H1 (cell line): Measurements from ENCODE around the gene RALGAPA1. TPM values are rescaled to one million over a fixed set of nuclear protein-coding genes. Genes with fewer than 3 reads are reported as not detected.
"Not testable (repeated sequence)": the region's sequence is repeated elsewhere in the genome, so short reads cannot be mapped to it uniquely, and the experiment has no call there.

Experiments
- CTCF ChIA-PET: fragments of 300-600 bp; sonication (Branson Sonifier 250); formaldehyde crosslinking; loops from one replicate; lab custom pipeline; 2021; ENCODE audit not compliant: partially characterized antibody; lab: Charles Lee
- POLR2A ChIA-PET: fragments of 300-600 bp; sonication (Branson Sonifier 250); formaldehyde crosslinking; loops from one replicate; lab custom pipeline; 2021; ENCODE audit warnings: inconsistent platforms; ENCODE audit not compliant: partially characterized antibody; lab: Charles Lee
- DNase-seq, 2 experiments: peaks; one replicate each; pipeline versions ENCODE4 v3.0.0 to v3.0.0-alpha.2; 2010 to 2022; ENCODE audit warnings: low spot score in 2 of 2, low read depth in 1 of 2, mixed read lengths in 1 of 2
- FAIRE-seq: peaks from 2 replicates; lab custom pipeline; 2011; peaks lifted over from hg19 to GRCh38; lab: Jason Lieb, UNC
- H2AFZ ChIP-seq: 2 replicates; pipeline ENCODE4 v1.8.1; 2012; ENCODE audit warnings: low read length, inconsistent platforms
- H2AK5ac ChIP-seq: 2 replicates; pipeline ENCODE4 v1.6.1; 2013; ENCODE audit warnings: low read depth, low read length
- H2BK120ac ChIP-seq: replicated peaks from 2 replicates; pipeline ENCODE3; 2013; ENCODE audit warnings: low read depth, low read length, inconsistent platforms
- H2BK12ac ChIP-seq: 2 replicates; pipeline ENCODE4 v1.6.1; 2013; ENCODE audit warnings: low read depth, low read length
- H2BK15ac ChIP-seq: 2 replicates; pipeline ENCODE4 v1.6.1; 2013; ENCODE audit warnings: low read length
- H2BK20ac ChIP-seq: 2 replicates; pipeline ENCODE4 v1.6.1; 2013; ENCODE audit warnings: low read length
- H2BK5ac ChIP-seq: 2 replicates; pipeline ENCODE4 v1.6.1; 2013; ENCODE audit warnings: low read depth, low read length
- H3K14ac ChIP-seq: 2 replicates; pipeline ENCODE4 v1.6.1; 2013; ENCODE audit warnings: inconsistent platforms; ENCODE audit not compliant: insufficient read length
- H3K18ac ChIP-seq: 2 replicates; pipeline ENCODE4 v1.6.1; 2013; ENCODE audit warnings: low read length; ENCODE audit errors: extremely low read depth
- H3K23ac ChIP-seq: 2 replicates; pipeline ENCODE4 v1.6.1; 2013; ENCODE audit warnings: inconsistent platforms; ENCODE audit not compliant: insufficient read length
- H3K23me2 ChIP-seq: 2 replicates; pipeline ENCODE4 v1.6.1; 2013; ENCODE audit warnings: low read depth, low read length
- H3K27ac ChIP-seq: 2 replicates; pipeline ENCODE4 v1.6.1; 2011; ENCODE audit warnings: low read depth, low read length, inconsistent platforms
- H3K27me3 ChIP-seq, 4 experiments: replicated peaks in 1 of 4; 1 replicate in 1 of 4; 2 replicates in 3 of 4; pipeline versions ENCODE4 v1.6.1 to v1.8.1; 2011 to 2013; ENCODE audit warnings: low read length in 3 of 4, mild to moderate bottlenecking in 3 of 4, inconsistent platforms in 2 of 4, mixed read lengths in 2 of 4, moderate library complexity in 1 of 4; ENCODE audit not compliant: control insufficient read depth in 3 of 4, insufficient read depth in 3 of 4; ENCODE audit errors: extremely low read depth in 1 of 4
- H3K36me3 ChIP-seq, 4 experiments: 2 replicates each; pipeline versions ENCODE4 v1.6.1 to v1.8.1; 2011 to 2013; ENCODE audit warnings: mild to moderate bottlenecking in 4 of 4, low read length in 3 of 4, moderate library complexity in 2 of 4, control low read depth in 1 of 4, inconsistent platforms in 1 of 4; ENCODE audit not compliant: insufficient read depth in 4 of 4, control insufficient read depth in 2 of 4
- H3K4ac ChIP-seq: replicated peaks from 2 replicates; pipeline ENCODE3; 2013; ENCODE audit warnings: low read length, low read depth, mixed read lengths, inconsistent platforms; ENCODE audit not compliant: insufficient read length
- H3K4me1 ChIP-seq, 4 experiments: replicated peaks in 1 of 4; 1 replicate in 1 of 4; 2 replicates in 3 of 4; pipeline versions ENCODE4 v1.6.1 to v1.8.1; 2011 to 2013; ENCODE audit warnings: low read length in 3 of 4, inconsistent platforms in 2 of 4, mixed read lengths in 1 of 4; ENCODE audit not compliant: insufficient read depth in 4 of 4, control insufficient read depth in 3 of 4
- H3K4me2 ChIP-seq, 2 experiments: 2 replicates each; pipeline versions ENCODE4 v1.6.1 to v1.8.1; 2011 to 2013; ENCODE audit warnings: low read depth in 2 of 2, low read length in 2 of 2, control low read depth in 1 of 2, inconsistent platforms in 1 of 2, mild to moderate bottlenecking in 1 of 2; ENCODE audit not compliant: insufficient read depth in 1 of 2
- H3K4me3 ChIP-seq, 4 experiments: fragments of 200-600, 300-600 bp in 1 of 4; sonication (generic), shearing (Covaris generic), sonication (Bioruptor Twin) in 1 of 4; 2 replicates each; pipeline versions ENCODE4 v1.5.1 to v1.8.1; 2011 to 2016; ENCODE audit warnings: low read length in 4 of 4, low read depth in 3 of 4, control low read depth in 2 of 4, inconsistent platforms in 2 of 4, mild to moderate bottlenecking in 2 of 4, mixed read lengths in 1 of 4, moderate library complexity in 1 of 4; ENCODE audit not compliant: insufficient read depth in 2 of 4; ENCODE audit errors: extremely low read depth in 1 of 4
- H3K56ac ChIP-seq: replicated peaks from 2 replicates; pipeline ENCODE3; 2013; ENCODE audit warnings: low read depth, mild to moderate bottlenecking, mixed read lengths, low read length, inconsistent platforms; ENCODE audit not compliant: insufficient read length
- H3K79me1 ChIP-seq: 2 replicates; pipeline ENCODE4 v1.6.1; 2013; ENCODE audit warnings: low read depth, low read length, control low read depth
- H3K79me2 ChIP-seq, 2 experiments: 2 replicates each; pipeline versions ENCODE4 v1.6.1 to v1.8.1; 2012 to 2013; ENCODE audit warnings: low read length in 2 of 2, mild to moderate bottlenecking in 2 of 2, inconsistent platforms in 1 of 2; ENCODE audit not compliant: insufficient read depth in 2 of 2, control insufficient read depth in 1 of 2
- H3K9ac ChIP-seq, 4 experiments: replicated peaks in 1 of 4; 1 replicate in 1 of 4; 2 replicates in 3 of 4; pipeline versions ENCODE4 v1.6.1 to v1.8.1; 2011 to 2013; ENCODE audit warnings: low read depth in 3 of 4, low read length in 3 of 4, control low read depth in 2 of 4, mild to moderate bottlenecking in 2 of 4, moderate library complexity in 2 of 4, inconsistent platforms in 1 of 4; ENCODE audit errors: extremely low read depth in 1 of 4
- H3K9me3 ChIP-seq, 2 experiments: 2 replicates each; pipeline versions ENCODE4 v1.6.1 to v1.8.1; 2012 to 2013; ENCODE audit warnings: mild to moderate bottlenecking in 2 of 2, moderate library complexity in 2 of 2, control low read depth in 1 of 2, inconsistent platforms in 1 of 2, low read depth in 1 of 2, low read length in 1 of 2, mixed read lengths in 1 of 2; ENCODE audit not compliant: insufficient read depth in 2 of 2
- H4K20me1 ChIP-seq, 2 experiments: replicated peaks in 1 of 2; 2 replicates each; pipeline versions ENCODE3 to v1.8.1; 2011 to 2013; ENCODE audit warnings: inconsistent platforms in 2 of 2, low read length in 2 of 2, mild to moderate bottlenecking in 1 of 2; ENCODE audit not compliant: insufficient read depth in 2 of 2, control insufficient read depth in 1 of 2
- H4K5ac ChIP-seq: 2 replicates; pipeline ENCODE4 v1.6.1; 2013; ENCODE audit warnings: low read length, low read depth, mixed read lengths, inconsistent platforms; ENCODE audit not compliant: insufficient read length
- H4K8ac ChIP-seq: 2 replicates; pipeline ENCODE4 v1.8.0; 2013; ENCODE audit warnings: mild to moderate bottlenecking, moderate library complexity, low read length, inconsistent platforms; ENCODE audit not compliant: insufficient read depth; ENCODE audit errors: extremely low read depth
- H4K91ac ChIP-seq: replicated peaks from 2 replicates; pipeline ENCODE3; 2013; ENCODE audit warnings: low read length, mixed read lengths, inconsistent platforms; ENCODE audit not compliant: insufficient read length
- ASH2L ChIP-seq: fragments of 200-600, 300-600 bp; sonication (generic); IDR thresholded peaks from one replicate; pipeline ENCODE4 v1.7.1; 2017; ENCODE audit warnings: low read length
- JUND ChIP-seq: IDR thresholded peaks from 2 replicates; pipeline ENCODE4 v1.6.1; 2011; ENCODE audit warnings: mild to moderate bottlenecking, improper control_type of control experiment, low read length
- KDM4A ChIP-seq: IDR thresholded peaks from one replicate; pipeline ENCODE4 v1.7.1; 2012; ENCODE audit warnings: low read depth, mild to moderate bottlenecking, moderate library complexity, low read length, inconsistent platforms; ENCODE audit not compliant: severe bottlenecking
- POLR2A ChIP-seq, 2 experiments: IDR thresholded peaks; 1 replicate in 1 of 2; 2 replicates in 1 of 2; pipeline ENCODE4 v1.6.1; 2011; ENCODE audit warnings: low read depth in 2 of 2, low read length in 2 of 2, mild to moderate bottlenecking in 2 of 2; ENCODE audit errors: control extremely low read depth in 1 of 2
- RBBP5 ChIP-seq: IDR thresholded peaks from 2 replicates; pipeline ENCODE4 v1.7.1; 2012; ENCODE audit warnings: low read depth, mild to moderate bottlenecking, inconsistent platforms, low read length, moderate library complexity, borderline replicate concordance
- TAF1 ChIP-seq: IDR thresholded peaks from 2 replicates; pipeline ENCODE4 v1.6.1; 2011; ENCODE audit warnings: mild to moderate bottlenecking, low read depth, low read length
- TAF7 ChIP-seq: optimal IDR thresholded peaks from 2 replicates; pipeline ENCODE3; 2011; ENCODE audit warnings: low read depth, mild to moderate bottlenecking, inconsistent platforms, low read length, moderate library complexity, borderline replicate concordance
- YY1 ChIP-seq: IDR thresholded peaks from 2 replicates; pipeline ENCODE4 v1.6.1; 2011; ENCODE audit warnings: low read depth, mild to moderate bottlenecking, low read length
- WGBS, 2 experiments: shearing (Covaris generic) in 1 of 2; methylation state at CpG; one replicate each; pipeline versions ENCODE4 v1.1.6 to v1.1.7; 2013 to 2015; ENCODE audit warnings: low lambda C conversion rate in 2 of 2, mixed read lengths in 2 of 2, inconsistent platforms in 1 of 2, low coverage in 1 of 2, missing lambda C conversion rate in 1 of 2; ENCODE audit not compliant: insufficient replicate concordance in 2 of 2, insufficient coverage in 1 of 2, insufficient read length in 1 of 2; ENCODE audit errors: extremely low coverage in 1 of 2, missing lambda C conversion rate in 1 of 2; 5-methylcytosine and 5-hydroxymethylcytosine counted together
- long read RNA-seq, 2 experiments: library from RNA in 1 of 2; library from capped mRNA in 1 of 2; stranded (forward); transcript quantifications; one replicate each; pipeline ENCODE4 v2.0.0, GENCODE V29; 2021; ENCODE audit warnings: inconsistent platforms in 1 of 2
- polyA minus RNA-seq, 3 experiments: library from RNA; depleted of rRNA, polyadenylated mRNA; stranded (reverse); fragments of >200 nt; gene quantifications; 1 replicate in 2 of 3; 2 replicates in 1 of 3; pipeline ENCODE4 v1.2.3, GENCODE V29; 2011
- polyA plus RNA-seq, 7 experiments: library from polyadenylated mRNA; depleted of rRNA in 3 of 7; stranded (reverse) in 5 of 7; unstranded in 2 of 7; fragments of >200 nt in 5 of 7; fragments of 200-250 nt in 2 of 7; gene quantifications; 1 replicate in 5 of 7; 2 replicates in 1 of 7; 4 replicates in 1 of 7; pipeline versions ENCODE4 v1.2.1 to v1.2.3, GENCODE V29; 2011 to 2013; ENCODE audit warnings: missing spikeins in 2 of 7, mixed read lengths in 2 of 7
- total RNA-seq: library from RNA; stranded (reverse); fragmentation: NEBNext Ultra II Directional; extraction: Animal tissue kit (Norgen Biotek cat#: 25700); gene quantifications from 2 replicates; pipeline ENCODE4 v1.2.1, GENCODE V29; 2021

RALGAPA1 gene
- 26.1 and 26.7 TPM in 2 replicates for total RNA-seq
- polyA plus RNA-seq (2011; rRNA removed), result 3.9 and 4.2 TPM in 2 replicates
- 5.5 TPM for polyA plus RNA-seq (2011; cell fraction: cytosol; rRNA removed)
- polyA plus RNA-seq (2011; cell fraction: nucleus; rRNA removed), result 8.0 TPM
- 4.7 to 10.3 TPM (median 6.0 TPM) in 4 replicates for polyA plus RNA-seq (2012, experiment 1 of 2)
- 0.66 TPM for polyA plus RNA-seq (2012, experiment 2 of 2)
- polyA plus RNA-seq (2013, experiment 1 of 2), result 10.0 TPM
- polyA plus RNA-seq (2013, experiment 2 of 2), result 8.7 TPM
- 18.1 and 31.3 TPM in 2 replicates for polyA minus RNA-seq (2011; rRNA and poly(A)+ RNA removed)
- polyA minus RNA-seq (2011; cell fraction: cytosol; rRNA and poly(A)+ RNA removed), result 11.0 TPM
- polyA minus RNA-seq (2011; cell fraction: nucleus; rRNA and poly(A)+ RNA removed), result 50.9 TPM
- long read RNA-seq, experiment 1, partial matches to known transcripts, result 4 of 12 reads
- long read RNA-seq, experiment 1, other reads (novel, unspliced or antisense), result 8 of 12 reads
- long read RNA-seq, experiment 2, result 0 reads

DNA sequence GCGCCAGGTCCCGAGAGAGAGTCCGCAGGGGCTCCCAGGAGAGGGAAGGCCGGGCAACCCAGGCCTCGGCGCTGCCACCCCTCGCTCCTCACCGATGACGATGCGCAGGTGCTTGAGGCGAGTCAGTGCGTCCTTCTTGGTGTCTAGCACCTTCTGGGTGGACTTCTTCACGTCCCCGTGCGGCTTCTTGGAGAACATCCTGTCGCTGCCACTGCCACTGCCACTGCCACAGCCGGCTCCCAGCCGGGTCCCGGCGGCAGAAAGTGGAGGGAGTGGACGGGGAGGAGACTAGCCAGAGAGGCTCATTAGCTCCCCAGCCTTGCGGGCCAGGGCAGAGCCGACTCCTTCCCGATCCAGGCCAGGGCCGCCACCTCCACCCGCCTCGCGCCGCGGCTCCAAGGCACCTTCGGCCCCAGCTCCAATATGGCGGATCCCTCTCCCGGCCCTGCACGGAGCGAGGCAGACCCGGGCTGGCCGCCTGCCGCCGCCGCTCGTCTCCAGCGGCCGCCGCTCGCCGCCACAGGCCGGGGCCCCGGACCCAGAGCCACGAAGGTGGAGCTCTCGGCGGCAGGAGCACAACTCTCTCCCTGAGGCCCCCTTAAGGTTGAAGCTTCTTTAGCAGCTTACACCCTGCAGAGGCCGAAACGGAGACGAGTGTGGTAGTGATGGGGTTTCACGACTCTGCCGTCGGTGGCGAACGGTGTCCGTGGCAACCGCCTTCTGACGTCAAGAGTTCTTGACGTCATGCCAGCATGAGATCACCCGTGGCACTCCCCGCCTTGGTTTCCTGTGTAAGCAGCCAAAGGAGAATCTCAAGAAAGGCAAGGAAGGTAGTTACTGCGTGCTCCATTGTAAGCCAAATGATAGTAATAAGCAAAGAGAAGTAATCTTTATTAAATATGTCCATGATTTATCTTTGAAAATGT is at the start of gene RALGAPA1:
TSS of gene RALGAPA1 (minus strand) at position 658 of the 926 bp plus-strand sequence. CDS start at position 198, 460 bp downstream.
- H3K4me2 ChIP-seq, result peak within 1 kb of the TSS; percentile 39 to 70
- H4K91ac ChIP-seq, H3K36me3 ChIP-seq, H2BK12ac ChIP-seq, H4K5ac ChIP-seq, H2BK120ac ChIP-seq, H3K4ac ChIP-seq, H2AK5ac ChIP-seq, H2BK5ac ChIP-seq, H3K18ac ChIP-seq, H3K23me2 ChIP-seq, H3K9me3 ChIP-seq, H3K79me1 ChIP-seq, H3K4me1 ChIP-seq, H4K20me1 ChIP-seq, H3K14ac ChIP-seq, H2BK20ac ChIP-seq, H3K27me3 ChIP-seq, H2BK15ac ChIP-seq, H3K56ac ChIP-seq, H3K23ac ChIP-seq: not testable (repeated sequence)
- peak within 1 kb of the TSS; percentile 91; the same call in 1 of the 2 replicates for H4K8ac ChIP-seq
- peaks cover 0 to 26% of the 10 kb centered on the region in 2 experiments; a peak in 2 of 4 replicates for H3K79me2 ChIP-seq
- H3K27ac ChIP-seq, result peak within 1 kb of the TSS; percentile 61; the same call in 1 of the 2 replicates
- peak within 1 kb of the TSS; percentile 45 to 89 (median 84) for H3K4me3 ChIP-seq
- DNase-seq, result peak; percentile 86 to 88
- CTCF ChIA-PET, result interaction anchor here (0.7 to 1.5 kb wide), 3 partner anchors 11 to 695 kb away, joined by 3 to 4 read pairs (median 3); no protein-coding TSS in a partner anchor
- POLR2A ChIA-PET, result interaction anchor here (0.8 to 1.9 kb wide), 4 partner anchors 10 to 17 kb away, joined by 3 to 5 read pairs (median 4); partner anchors contain the start of gene BRMS1L
- H2AFZ ChIP-seq, result 0 out of 2 replicates have a peak within 1 kb of the TSS, but pooled peaks have one; percentile 35
- FAIRE-seq, result peak; percentile 71
- peak within 1 kb of the TSS; percentile 31 to 83 (median 71); a peak in 6 of 7 replicates for H3K9ac ChIP-seq
- 2% methylated on average over 35 of the region's 66 CpGs; no CpG with 5 or more reads in 1 of the 2 experiments for WGBS, 2 experiments
- TF ChIP-seq TAF1 (peak; percentile 92), RBBP5 (peak; percentile 56; the same call in 1 of the 2 replicates), POLR2A (IDR thresholded peaks at IDR 0.05; ENCODE audit: control extremely low read depth in 1 of 2, low read depth in 2 of 2, low read length in 2 of 2) (peak; percentile 80 to 96), TAF7 (peak; percentile 48), ASH2L (peak; percentile 84), KDM4A (peak; percentile 84), JUND (peak; percentile 70; the same call in 1 of the 2 replicates), YY1 (peak; percentile 66; the same call in 1 of the 2 replicates)
